ENCODE measurements around the gene MMP28.

MMP28 gene

GRCh38 chr17:35797918-35798317 lies 2.5 kb upstream of the MMP28 start:
- DNase-seq (ENCODE audit: low read depth in 2 of 2) = no peak

- no peak for DNase-seq (ENCODE audit: low read depth in 2 of 2)
These were observed 1.9 kb upstream of the MMP28 start for GRCh38 chr17:35797370-35797769.

DNA sequence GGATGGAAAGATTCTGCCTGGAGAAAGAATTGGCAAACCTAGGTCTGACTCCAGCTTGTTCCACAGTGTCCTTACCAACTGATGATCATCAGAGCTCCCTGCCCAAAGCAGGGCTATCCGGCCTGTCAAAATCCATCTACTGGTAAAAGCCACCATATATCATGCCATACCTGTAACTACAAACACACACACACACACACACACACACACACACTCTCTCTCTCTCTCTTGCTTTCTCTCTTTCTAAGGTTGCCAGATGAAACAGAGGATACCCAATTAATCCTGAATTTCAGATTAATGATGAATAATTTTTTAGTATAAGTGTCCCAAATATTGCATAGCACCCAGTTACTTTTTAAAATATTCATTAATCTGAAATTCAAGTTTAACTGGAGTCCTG lies 1.5 kb upstream of the MMP28 start:
- no peak for DNase-seq (ENCODE audit: low read depth in 2 of 2)

DNA sequence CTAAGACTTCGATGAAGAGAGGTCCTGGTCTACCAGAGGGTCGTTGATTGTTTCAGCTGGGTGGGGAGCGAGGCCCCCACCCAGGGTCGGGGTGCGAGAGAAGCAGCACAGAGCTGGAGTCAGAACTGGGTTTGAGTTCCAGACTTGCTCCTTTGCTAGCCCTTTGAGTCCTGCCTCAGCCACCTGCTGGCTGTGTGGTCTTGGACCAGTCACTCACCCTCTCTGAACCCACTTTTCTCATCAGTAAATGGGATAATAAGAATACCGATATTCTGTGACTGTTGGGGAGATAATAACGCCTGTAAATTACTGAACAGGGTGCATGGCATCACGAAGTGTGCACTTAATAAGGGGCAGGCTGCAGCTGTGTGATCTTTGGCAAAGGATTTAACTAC lies 427 bp upstream of the MMP28 start:
- no peak for DNase-seq (ENCODE audit: low read depth in 2 of 2)

DNA sequence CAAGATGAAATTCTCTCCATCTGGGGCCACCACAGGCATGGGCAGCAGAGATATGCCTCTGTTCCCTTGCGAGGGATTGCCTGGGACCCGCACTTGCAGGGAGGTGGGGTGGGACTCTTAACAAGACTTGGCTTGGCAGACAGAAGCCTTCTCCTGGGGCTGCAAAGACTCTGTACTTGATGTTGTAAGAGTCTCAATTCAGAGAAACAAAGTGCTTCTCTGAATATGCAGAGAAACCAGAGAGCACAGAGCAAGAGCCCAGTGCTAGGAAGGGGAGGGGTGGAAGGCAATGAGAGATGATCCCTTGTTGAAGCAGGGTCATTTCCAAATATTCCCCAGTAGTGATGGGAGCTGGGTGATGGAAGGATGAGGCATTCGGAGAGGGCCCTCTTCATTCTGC lies 2.2 kb downstream of the MMP28 start:
- no peak for DNase-seq (ENCODE audit: low read depth in 2 of 2)

DNA sequence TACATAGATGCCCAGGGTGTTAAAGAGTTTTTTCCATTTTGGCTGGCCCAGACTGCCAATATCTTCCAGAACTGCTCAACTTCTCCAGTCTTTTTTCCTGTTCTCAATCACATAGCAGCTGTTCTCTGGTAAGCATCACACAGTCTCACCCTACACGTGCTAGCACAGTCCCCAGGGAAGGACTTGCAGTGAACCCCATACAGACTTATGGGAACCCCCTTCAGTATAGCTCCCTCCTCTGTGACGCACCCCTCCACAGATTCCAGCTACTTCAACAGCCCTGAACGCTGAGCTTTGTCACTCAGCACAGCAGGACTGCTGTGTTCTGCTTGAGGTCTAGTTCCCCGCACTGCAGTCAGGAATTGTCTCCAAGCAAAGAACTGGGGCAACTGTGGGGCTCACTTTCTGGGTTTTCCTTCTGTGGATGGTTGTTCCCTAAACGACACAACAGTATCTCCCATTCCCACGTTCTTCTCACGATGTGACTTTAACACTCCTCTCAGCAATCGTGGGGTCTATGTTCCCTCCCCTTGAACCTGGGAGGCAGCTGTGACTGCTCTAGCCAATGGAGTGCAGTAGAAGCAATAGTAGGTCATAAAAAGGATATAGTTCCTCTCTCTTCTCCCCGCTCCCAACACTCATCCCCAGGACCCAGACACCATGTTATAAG lies 3.6 kb downstream of the MMP28 start:
- no peak for DNase-seq (ENCODE audit: low read depth in 2 of 2)

GRCh38 chr17:35790841-35791240 lies 4.6 kb downstream of the MMP28 start:
- DNase-seq (ENCODE audit: low read depth in 2 of 2) = no peak

GRCh38 chr17:35788477-35789368 lies 6.7 kb downstream of the MMP28 start:
- DNase-seq (ENCODE audit: low read depth in 2 of 2) = no peak

- no peak for DNase-seq (ENCODE audit: low read depth in 2 of 2)
These were observed 8.5 kb downstream of the MMP28 start for GRCh38 chr17:35786941-35787432.

- DNase-seq (ENCODE audit: low read depth in 2 of 2) = no peak
These were observed 10.5 kb downstream of the MMP28 start for GRCh38 chr17:35784895-35785294.

- DNase-seq (ENCODE audit: low read depth in 2 of 2) = no peak
These were observed 14.5 kb downstream of the MMP28 start for GRCh38 chr17:35780950-35781349.

GRCh38 chr17:35778641-35779196 lies 16.7 kb downstream of the MMP28 start:
- DNase-seq (ENCODE audit: low read depth in 2 of 2) = no peak

- DNase-seq (ENCODE audit: low read depth in 2 of 2) = no peak
These were observed 19.9 kb downstream of the MMP28 start for GRCh38 chr17:35775583-35775982.

DNA sequence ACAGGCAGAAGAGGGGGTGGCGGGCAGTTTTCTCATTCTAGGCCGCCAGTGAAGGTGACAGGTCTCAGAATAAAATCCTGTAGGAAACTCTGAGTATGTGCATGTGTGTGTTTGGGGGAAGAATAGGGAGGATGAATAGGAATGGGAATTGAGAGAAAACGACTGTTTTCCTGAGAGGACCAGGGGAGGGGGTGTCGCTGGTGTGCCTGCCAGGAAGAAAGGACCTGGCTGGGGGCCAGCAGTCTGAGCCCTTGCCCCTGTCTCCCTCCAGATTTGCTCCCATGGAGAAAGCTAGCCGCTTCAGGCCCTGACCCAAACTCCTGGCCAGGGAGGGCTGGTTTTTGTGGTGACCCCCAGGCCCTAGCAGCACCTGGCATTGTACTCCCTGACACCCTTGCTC lies 20.4 kb downstream of the MMP28 start:
- DNase-seq (ENCODE audit: low read depth in 2 of 2) = no peak

- DNase-seq (ENCODE audit: low read depth in 2 of 2) = no peak
These were observed 20.9 kb downstream of the MMP28 start for GRCh38 chr17:35774499-35774898.

- DNase-seq (ENCODE audit: low read depth in 2 of 2) = no peak
These were observed 21.6 kb downstream of the MMP28 start for GRCh38 chr17:35773679-35774425.

GRCh38 chr17:35773129-35773528 lies 22.3 kb downstream of the MMP28 start:
- no peak for DNase-seq (ENCODE audit: low read depth in 2 of 2)

- no peak for DNase-seq (ENCODE audit: low read depth in 2 of 2)
These were observed 25.4 kb downstream of the MMP28 start for GRCh38 chr17:35769895-35770486.

DNA sequence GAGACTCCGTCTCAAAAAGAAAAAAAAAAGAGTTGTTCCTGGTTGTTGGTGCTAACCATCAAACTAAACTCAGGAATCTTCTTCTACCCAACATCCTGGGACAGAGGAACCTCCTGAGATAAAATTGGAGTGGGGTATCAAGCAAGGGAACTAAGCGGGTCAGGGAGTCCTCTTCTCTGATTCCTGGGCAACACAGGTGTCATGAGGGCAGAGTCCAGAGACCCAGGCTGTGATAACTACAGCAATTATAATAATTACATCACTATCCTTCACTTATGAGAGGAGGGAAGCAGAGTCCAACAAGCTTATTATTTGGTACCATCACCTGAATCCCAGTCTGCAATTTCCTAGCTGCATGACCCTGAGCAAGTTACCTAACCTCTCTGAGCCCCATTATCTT lies 26.6 kb downstream of the MMP28 start:
- DNase-seq (ENCODE audit: low read depth in 2 of 2) = no peak

DNA sequence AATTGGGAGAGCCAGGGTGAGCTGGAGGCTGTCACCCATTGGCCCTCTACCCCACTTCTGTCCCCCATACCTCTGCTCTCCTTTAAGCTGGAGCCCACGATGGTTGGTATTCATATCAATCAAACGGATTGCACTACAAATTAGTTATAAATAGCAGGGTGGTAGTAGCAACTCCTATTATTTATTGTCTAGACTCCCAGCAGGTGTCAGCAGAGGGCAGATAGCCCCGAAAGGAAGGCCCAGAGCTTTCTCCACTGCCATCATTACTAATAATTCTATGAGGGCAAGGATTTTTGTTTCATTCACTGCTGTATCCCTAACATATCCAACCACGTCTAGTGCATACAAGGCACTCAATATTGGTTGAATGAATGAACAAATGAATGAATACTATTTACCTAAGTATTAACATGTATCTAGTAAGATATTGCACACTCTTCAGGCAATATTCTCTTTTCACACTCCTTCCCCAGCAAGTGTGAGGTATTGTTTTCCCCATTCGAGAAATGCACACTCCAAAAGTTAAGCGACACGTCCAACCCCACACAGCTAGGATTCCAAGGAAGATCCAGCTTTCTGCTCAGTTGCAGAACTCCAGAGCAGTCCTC lies 28.4 kb downstream of the MMP28 start:
- DNase-seq (ENCODE audit: low read depth in 2 of 2) = no peak

DNA sequence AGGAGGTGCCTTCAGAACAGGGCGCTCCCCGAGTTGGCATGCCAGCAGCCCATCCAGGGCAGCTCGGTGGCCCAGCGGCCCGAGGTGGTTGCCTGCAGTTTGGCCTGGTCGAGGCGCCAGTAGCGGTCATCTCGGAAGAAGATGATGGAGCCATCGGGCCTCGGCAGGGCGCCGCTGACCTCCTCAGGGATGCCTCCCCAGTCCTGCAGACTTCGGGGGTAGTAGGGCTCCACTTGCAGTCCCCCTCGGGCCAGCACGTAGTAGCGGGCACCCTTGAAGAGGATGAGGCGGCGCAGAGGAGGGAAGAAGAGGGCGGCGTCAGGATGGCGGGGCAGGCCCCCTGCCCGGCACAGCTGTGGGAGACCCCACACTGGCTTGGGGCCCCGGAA lies 29.0 kb downstream of the MMP28 start:
- no peak for DNase-seq (ENCODE audit: low read depth in 2 of 2)
